Endodermal cell (in vitro differentiated cells): ENCODE results near the gene FEN1. TPM values are rescaled to one million over a fixed set of nuclear protein-coding genes. Genes with fewer than 3 reads are reported as not detected.

Experiments used
- DNase-seq: peaks from one replicate; pipeline ENCODE4 v3.0.0-alpha.2; 2017
- H3K27ac ChIP-seq: 2 replicates; pipeline ENCODE4 v1.5.1; 2013; ENCODE audit warnings: mild to moderate bottlenecking, low read depth, low read length, moderate library complexity
- H3K27me3 ChIP-seq: 2 replicates; pipeline ENCODE4 v1.6.1; 2013; ENCODE audit warnings: mild to moderate bottlenecking, low read length, moderate library complexity; ENCODE audit not compliant: insufficient read depth, control insufficient read depth, poor library complexity, severe bottlenecking
- H3K36me3 ChIP-seq: 2 replicates; pipeline ENCODE4 v1.7.0; 2013; ENCODE audit warnings: mild to moderate bottlenecking, low read length, moderate library complexity; ENCODE audit not compliant: control insufficient read depth, insufficient read depth
- H3K4me1 ChIP-seq: one replicate; pipeline ENCODE4 v1.7.0; 2013; ENCODE audit warnings: low read length; ENCODE audit not compliant: control insufficient read depth, insufficient read depth
- H3K4me3 ChIP-seq: 2 replicates; pipeline ENCODE4 v1.5.1; 2013; ENCODE audit warnings: mild to moderate bottlenecking, low read length, moderate library complexity
- H3K9ac ChIP-seq: 2 replicates; pipeline ENCODE4 v1.6.1; 2013; ENCODE audit warnings: mild to moderate bottlenecking, low read length, moderate library complexity; ENCODE audit not compliant: poor library complexity, severe bottlenecking; ENCODE audit errors: extremely low read depth
- H3K9me3 ChIP-seq: 2 replicates; pipeline ENCODE4 v1.6.1; 2013; ENCODE audit warnings: mild to moderate bottlenecking, low read length, moderate library complexity; ENCODE audit not compliant: control insufficient read depth
- H3K27ac Mint-ChIP-seq: 2 replicates; pipeline ENCODE4 v1.8.0; 2020; ENCODE audit warnings: mixed read lengths
- H3K27me3 Mint-ChIP-seq: 2 replicates; pipeline ENCODE4 v1.8.0; 2021; ENCODE audit warnings: mild to moderate bottlenecking, mixed read lengths; ENCODE audit not compliant: insufficient read depth
- H3K36me3 Mint-ChIP-seq: 2 replicates; pipeline ENCODE4 v1.8.0; 2020; ENCODE audit warnings: low read depth, mixed read lengths
- H3K4me1 Mint-ChIP-seq: 2 replicates; pipeline ENCODE4 v1.8.0; 2020; ENCODE audit warnings: mixed read lengths
- H3K4me3 Mint-ChIP-seq: 2 replicates; pipeline ENCODE4 v1.8.0; 2020; ENCODE audit warnings: mild to moderate bottlenecking, moderate library complexity, mixed read lengths
- H3K9me3 Mint-ChIP-seq: 2 replicates; pipeline ENCODE4 v1.8.0; 2020; ENCODE audit warnings: mild to moderate bottlenecking, mixed read lengths
- WGBS, 2 experiments: methylation state at CpG; one replicate each; pipeline versions ENCODE4 v1.1.5 to v1.1.7; 2013; ENCODE audit warnings: missing lambda C conversion rate in 2 of 2, mixed read lengths in 1 of 2; ENCODE audit not compliant: insufficient coverage in 1 of 2, insufficient read length in 1 of 2; 5-methylcytosine and 5-hydroxymethylcytosine counted together
- total RNA-seq, 2 donors: library from RNA; stranded (reverse); fragmentation: NEBNext Ultra II Directional in 1 of 2; extraction: Animal tissue kit (Norgen Biotek cat#: 25700) in 1 of 2; gene quantifications; 2 replicates in 1 of 2; 3 replicates in 1 of 2; pipeline ENCODE4 v1.2.1, GENCODE V29; 2021
- TF ChIP-seq, protein P1 (sequence below): fragments of 200-600 bp; sonication (generic); conservative IDR thresholded peaks from 2 replicates; pipeline ENCODE4 v1.5.0; 2021; ENCODE audit warnings: antibody characterized with exemption, mild to moderate bottlenecking

FEN1 gene
- total RNA-seq, 2 donors from 2014 or later: 66.7 to 81.8 TPM

DNA sequence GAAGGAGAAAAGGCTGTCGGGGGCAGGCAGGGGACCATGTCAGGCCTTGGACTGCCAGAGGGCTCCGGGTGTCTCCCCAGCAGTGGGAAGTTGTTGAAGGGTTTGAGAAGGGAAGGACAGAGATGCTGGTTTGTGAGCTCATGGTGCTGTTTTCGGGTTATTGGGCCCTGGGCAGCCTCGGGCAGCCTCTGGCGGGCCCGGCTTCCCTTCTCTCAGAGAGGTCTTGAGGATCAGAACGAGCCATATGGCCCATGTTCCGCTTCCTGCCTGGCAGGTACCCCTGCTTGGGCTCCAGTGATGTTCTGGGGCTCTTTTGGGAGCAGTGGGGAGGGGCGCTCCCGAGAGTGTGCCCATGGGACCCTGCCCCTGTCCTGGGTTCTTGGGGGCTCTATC is 30.5 kb upstream of the FEN1 start:
- H3K4me1 ChIP-seq: peaks cover 3% of the 10 kb centered on the region
- no peaks in the 10 kb centered on the region for H3K27me3 Mint-ChIP-seq
- no peak overlapping the region for H3K27ac ChIP-seq
- no peak overlapping the region for H3K4me3 ChIP-seq
- no peaks in the 10 kb centered on the region for H3K9me3 Mint-ChIP-seq
- peaks cover 8% of the 10 kb centered on the region for H3K4me1 Mint-ChIP-seq
- H3K27ac Mint-ChIP-seq: no peak overlapping the region
- H3K4me3 Mint-ChIP-seq: no peak overlapping the region
- H3K9ac ChIP-seq: no peak overlapping the region
- no peaks in the 10 kb centered on the region for H3K36me3 Mint-ChIP-seq
- no peak for DNase-seq
- TF ChIP-seq, protein P1, sequence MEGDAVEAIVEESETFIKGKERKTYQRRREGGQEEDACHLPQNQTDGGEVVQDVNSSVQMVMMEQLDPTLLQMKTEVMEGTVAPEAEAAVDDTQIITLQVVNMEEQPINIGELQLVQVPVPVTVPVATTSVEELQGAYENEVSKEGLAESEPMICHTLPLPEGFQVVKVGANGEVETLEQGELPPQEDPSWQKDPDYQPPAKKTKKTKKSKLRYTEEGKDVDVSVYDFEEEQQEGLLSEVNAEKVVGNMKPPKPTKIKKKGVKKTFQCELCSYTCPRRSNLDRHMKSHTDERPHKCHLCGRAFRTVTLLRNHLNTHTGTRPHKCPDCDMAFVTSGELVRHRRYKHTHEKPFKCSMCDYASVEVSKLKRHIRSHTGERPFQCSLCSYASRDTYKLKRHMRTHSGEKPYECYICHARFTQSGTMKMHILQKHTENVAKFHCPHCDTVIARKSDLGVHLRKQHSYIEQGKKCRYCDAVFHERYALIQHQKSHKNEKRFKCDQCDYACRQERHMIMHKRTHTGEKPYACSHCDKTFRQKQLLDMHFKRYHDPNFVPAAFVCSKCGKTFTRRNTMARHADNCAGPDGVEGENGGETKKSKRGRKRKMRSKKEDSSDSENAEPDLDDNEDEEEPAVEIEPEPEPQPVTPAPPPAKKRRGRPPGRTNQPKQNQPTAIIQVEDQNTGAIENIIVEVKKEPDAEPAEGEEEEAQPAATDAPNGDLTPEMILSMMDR: no peak
- no peaks in the 10 kb centered on the region for H3K36me3 ChIP-seq
- H3K9me3 ChIP-seq: no peaks in the 10 kb centered on the region
- 87 to 100% methylated on average over 9 to 10 of the region's 10 CpGs for WGBS, 2 experiments
- no peaks in the 10 kb centered on the region for H3K27me3 ChIP-seq

DNA sequence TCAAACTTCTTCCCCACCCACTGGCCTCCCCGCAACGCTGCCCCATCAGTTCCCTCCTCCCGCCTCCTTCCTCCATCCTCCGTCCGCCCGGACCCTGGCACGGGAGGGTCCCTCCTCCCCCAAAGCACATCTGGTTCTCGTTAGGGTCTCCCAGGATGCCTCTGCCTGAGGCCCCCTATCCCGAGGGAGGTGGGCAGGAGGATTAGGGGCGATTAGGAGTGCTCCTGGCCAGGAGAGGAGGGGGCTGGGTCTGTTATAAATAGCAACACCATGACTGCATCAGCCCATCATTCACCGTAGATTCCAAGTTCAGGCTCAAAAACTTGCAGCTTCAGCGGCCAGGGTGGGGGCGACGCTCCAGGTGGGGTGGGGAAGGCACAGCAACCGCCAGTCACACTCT is 29.9 kb upstream of the FEN1 start:
- Histone ChIP-seq H3K27me3 (no peaks in the 10 kb centered on the region), H3K9me3 (no peaks in the 10 kb centered on the region), H3K4me3 (no peak overlapping the region), H3K9ac (no peak overlapping the region), H3K27ac (no peak overlapping the region), H3K36me3 (no peaks in the 10 kb centered on the region), H3K4me1 (peaks cover 2% of the 10 kb centered on the region)
- 80 to 83% methylated on average over 5 to 15 of the region's 15 CpGs for WGBS, 2 experiments
- DNase-seq: no peak
- H3K4me3 Mint-ChIP-seq: no peak overlapping the region
- TF ChIP-seq, protein P1: no peak
- no peaks in the 10 kb centered on the region for H3K27me3 Mint-ChIP-seq
- H3K27ac Mint-ChIP-seq: no peak overlapping the region
- H3K4me1 Mint-ChIP-seq: peaks cover 7% of the 10 kb centered on the region
- no peaks in the 10 kb centered on the region for H3K36me3 Mint-ChIP-seq
- H3K9me3 Mint-ChIP-seq: no peaks in the 10 kb centered on the region

DNA sequence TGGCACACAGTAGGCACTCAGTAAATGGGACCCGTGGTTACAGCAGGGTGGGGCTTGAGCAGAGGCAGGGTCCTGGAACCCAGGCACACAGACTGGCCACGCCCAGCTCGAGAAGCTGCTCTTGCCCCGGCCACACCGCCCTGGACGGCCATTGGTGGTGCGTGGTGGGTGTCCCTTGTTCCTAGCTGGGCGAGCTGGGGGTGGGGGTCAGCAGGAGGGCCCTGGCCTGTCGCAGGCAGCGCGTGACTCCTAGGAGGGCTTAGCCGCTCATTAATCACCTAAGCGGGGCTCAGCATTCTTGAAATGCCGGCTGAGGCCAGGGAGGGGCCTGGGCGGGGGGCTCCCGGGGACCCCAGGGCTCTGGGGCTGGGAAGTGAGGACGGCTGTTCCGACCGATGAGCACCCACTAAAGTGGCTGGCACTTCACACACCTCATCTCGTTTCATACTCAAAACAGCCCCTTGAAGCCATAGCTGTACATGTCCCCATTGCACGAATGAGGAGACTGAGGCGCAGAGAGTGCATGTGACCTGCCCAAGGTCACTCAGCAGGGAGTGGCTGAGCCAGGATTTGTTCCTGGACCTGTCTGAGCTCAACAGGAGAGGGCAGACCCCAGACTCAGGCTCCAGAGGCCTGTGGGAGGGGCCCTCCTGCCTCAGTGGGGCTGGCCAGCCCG is 28.6 kb upstream of the FEN1 start:
- peaks cover 14% of the 10 kb centered on the region for H3K4me1 Mint-ChIP-seq
- WGBS, 2 experiments: 89 to 93% methylated on average over 6 to 23 of the region's 23 CpGs
- Histone ChIP-seq H3K27ac (no peak overlapping the region), H3K9me3 (no peaks in the 10 kb centered on the region), H3K27me3 (no peaks in the 10 kb centered on the region), H3K36me3 (no peaks in the 10 kb centered on the region), H3K9ac (no peak overlapping the region), H3K4me1 (peaks cover 2% of the 10 kb centered on the region), H3K4me3 (no peak overlapping the region)
- DNase-seq: no peak
- H3K27me3 Mint-ChIP-seq: no peaks in the 10 kb centered on the region
- no peak overlapping the region for H3K27ac Mint-ChIP-seq
- TF ChIP-seq, protein P1: no peak
- no peak overlapping the region for H3K4me3 Mint-ChIP-seq
- no peaks in the 10 kb centered on the region for H3K9me3 Mint-ChIP-seq
- no peaks in the 10 kb centered on the region for H3K36me3 Mint-ChIP-seq
